Esophagus muscularis mucosa (tissue), 4 donors: ENCODE results near the gene ZC3H18.

Source experiments
- CTCF ChIP-seq, 3 experiments: fragments of 200-600 bp in 2 of 3; fragments of 450-650 bp in 1 of 3; sonication (generic) in 2 of 3; IDR thresholded peaks; one replicate each; pipeline ENCODE4 v1.5.1; 2017 to 2019; ENCODE audit warnings: antibody characterized with exemption in 3 of 3, mild to moderate bottlenecking in 2 of 3, moderate library complexity in 1 of 3
- EP300 ChIP-seq: sonication (generic); formaldehyde crosslinking; IDR thresholded peaks from one replicate; pipeline ENCODE4 v1.6.1; 2017; ENCODE audit warnings: antibody characterized with exemption
- POLR2A ChIP-seq: fragments of 450-650 bp; IDR thresholded peaks from one replicate; pipeline ENCODE4 v1.6.1; 2017; ENCODE audit warnings: antibody characterized with exemption, moderate library complexity, mild to moderate bottlenecking, low read depth
- POLR2AphosphoS5 ChIP-seq, 2 donors: sonication (generic); formaldehyde crosslinking; IDR thresholded peaks; one replicate each; pipeline ENCODE4 v1.6.1; 2017; ENCODE audit warnings: antibody characterized with exemption in 2 of 2

GRCh38 chr16:88651989-88652761, 82.0 kb downstream of the ZC3H18 start:
- TF ChIP-seq CTCF (IDR thresholded peaks at IDR 0.05) (no peak), POLR2A (no peak), EP300 (no peak), POLR2AphosphoS5 (IDR thresholded peaks at IDR 0.05) (no peak)
